Tibial artery (tissue), 4 donors: ENCODE results near the gene DISC1.
"Not testable (repeated sequence)": the region's sequence is repeated elsewhere in the genome, so short reads cannot be mapped to it uniquely, and the experiment has no call there.

ENCODE experiments used
- DNase-seq, 2 donors: peaks; one replicate each; pipeline ENCODE4 v3.0.0-alpha.2; 2019
- H3K27ac ChIP-seq, 2 donors: fragments of 200-600 bp; sonication (generic) in 1 of 2; 1 replicate in 1 of 2; 2 replicates in 1 of 2; pipeline ENCODE4 v1.5.1; 2018 to 2019; ENCODE audit warnings: mild to moderate bottlenecking in 1 of 2
- H3K27me3 ChIP-seq, 2 donors: fragments of 200-600 bp; sonication (generic) in 1 of 2; one replicate each; pipeline versions ENCODE4 v1.5.1 to v1.6.0; 2016 to 2019
- H3K36me3 ChIP-seq, 3 donors: fragments of 200-600 bp; sonication (generic) in 2 of 3; one replicate each; pipeline ENCODE4 v1.5.1; 2016 to 2019; ENCODE audit warnings: mild to moderate bottlenecking in 2 of 3
- H3K4me1 ChIP-seq, 4 donors: fragments of 200-600 bp; sonication (generic) in 2 of 4; 1 replicate in 3 of 4; 2 replicates in 1 of 4; pipeline ENCODE4 v1.5.1; 2016 to 2019
- H3K4me3 ChIP-seq, 2 donors: fragments of 200-600 bp; sonication (generic) in 1 of 2; 1 replicate in 1 of 2; 2 replicates in 1 of 2; pipeline ENCODE4 v1.5.1; 2018 to 2019; ENCODE audit warnings: mild to moderate bottlenecking in 2 of 2
- H3K9me3 ChIP-seq, 3 donors: fragments of 200-600 bp; sonication (generic) in 1 of 3; one replicate each; pipeline ENCODE4 v1.5.1; 2016 to 2019
- CTCF ChIP-seq, 2 experiments: fragments of 200-600 bp in 1 of 2; fragments of 450-650 bp in 1 of 2; IDR thresholded peaks; one replicate each; pipeline ENCODE4 v1.5.1; 2017 to 2019; ENCODE audit warnings: antibody characterized with exemption in 2 of 2, mild to moderate bottlenecking in 1 of 2, moderate library complexity in 1 of 2
- intact Hi-C: fragments of 100-400 bp; cut with DNase I; formaldehyde crosslinking; loops from one replicate; pipeline ENCODE4 v1.15.0; 2023; ENCODE audit warnings: low total_unique reads

The DISC1 gene

GRCh38 chr1:231656741-231657140, 30.2 kb downstream of the DISC1 start:
- DNase-seq: no peak
- Histone ChIP-seq H3K36me3 (no peaks in the 10 kb centered on the region), H3K27ac (no peak overlapping the region), H3K9me3 (no peaks in the 10 kb centered on the region), H3K4me3 (no peak overlapping the region), H3K27me3 (no peaks in the 10 kb centered on the region), H3K4me1 (no peaks in the 10 kb centered on the region)
- intact Hi-C loops: no loop called here
- TF ChIP-seq CTCF (IDR thresholded peaks at IDR 0.05): no peak

- DNase-seq, H3K27me3 ChIP-seq, H3K9me3 ChIP-seq, H3K4me1 ChIP-seq, intact Hi-C loops, H3K4me3 ChIP-seq, H3K27ac ChIP-seq, H3K36me3 ChIP-seq: not testable (repeated sequence)
Observed at GRCh38 chr1:231658223-231658622, 31.6 kb downstream of the DISC1 start.

- Histone ChIP-seq H3K27ac (no peak overlapping the region), H3K4me1 (no peaks in the 10 kb centered on the region), H3K4me3 (no peak overlapping the region), H3K36me3 (no peaks in the 10 kb centered on the region), H3K9me3 (peaks cover 0 to 10% (median 7%) of the 10 kb centered on the region in 3 donors), H3K27me3 (no peaks in the 10 kb centered on the region)
- no peak for TF ChIP-seq CTCF (IDR thresholded peaks at IDR 0.05)
- DNase-seq: no peak
- intact Hi-C loops: no loop called here
Observed at GRCh38 chr1:231660198-231660597, 33.6 kb downstream of the DISC1 start.

- Histone ChIP-seq H3K27ac (no peak overlapping the region), H3K4me1 (no peaks in the 10 kb centered on the region), H3K27me3 (no peaks in the 10 kb centered on the region), H3K4me3 (no peak overlapping the region), H3K36me3 (no peaks in the 10 kb centered on the region), H3K9me3 (peaks cover 0 to 10% (median 7%) of the 10 kb centered on the region in 3 donors)
- DNase-seq: no peak
- TF ChIP-seq CTCF (IDR thresholded peaks at IDR 0.05): no peak
- intact Hi-C loops: no loop called here
Observed at GRCh38 chr1:231663211-231663792, 36.7 kb downstream of the DISC1 start.

- no peaks in the 10 kb centered on the region for H3K36me3 ChIP-seq
- no peak overlapping the region for H3K4me3 ChIP-seq
- H3K9me3 ChIP-seq: peaks cover 0 to 16% (median 15%) of the 10 kb centered on the region in 3 donors
- no peak for TF ChIP-seq CTCF (IDR thresholded peaks at IDR 0.05)
- no peak overlapping the region for H3K27ac ChIP-seq
- DNase-seq: no peak
- no peaks in the 10 kb centered on the region for H3K4me1 ChIP-seq
- H3K27me3 ChIP-seq: no peaks in the 10 kb centered on the region
- intact Hi-C loops: no loop called here
Observed at GRCh38 chr1:231665101-231665500, 38.5 kb downstream of the DISC1 start.

GRCh38 chr1:231665726-231666125, 39.1 kb downstream of the DISC1 start:
- intact Hi-C loops: no loop called here
- TF ChIP-seq CTCF (IDR thresholded peaks at IDR 0.05): no peak
- Histone ChIP-seq H3K36me3 (no peaks in the 10 kb centered on the region), H3K9me3 (peaks cover 0 to 20% (median 18%) of the 10 kb centered on the region in 3 donors), H3K27ac (no peak overlapping the region), H3K27me3 (no peaks in the 10 kb centered on the region), H3K4me1 (no peaks in the 10 kb centered on the region), H3K4me3 (no peak overlapping the region)
- no peak for DNase-seq
